Measurements from ENCODE around the gene RGL3. TPM values are rescaled to one million over a fixed set of nuclear protein-coding genes. Genes with fewer than 3 reads are reported as not detected.

Gene RGL3
- total RNA-seq, 1 experiment from 2014 or later, result not detected

DNA sequence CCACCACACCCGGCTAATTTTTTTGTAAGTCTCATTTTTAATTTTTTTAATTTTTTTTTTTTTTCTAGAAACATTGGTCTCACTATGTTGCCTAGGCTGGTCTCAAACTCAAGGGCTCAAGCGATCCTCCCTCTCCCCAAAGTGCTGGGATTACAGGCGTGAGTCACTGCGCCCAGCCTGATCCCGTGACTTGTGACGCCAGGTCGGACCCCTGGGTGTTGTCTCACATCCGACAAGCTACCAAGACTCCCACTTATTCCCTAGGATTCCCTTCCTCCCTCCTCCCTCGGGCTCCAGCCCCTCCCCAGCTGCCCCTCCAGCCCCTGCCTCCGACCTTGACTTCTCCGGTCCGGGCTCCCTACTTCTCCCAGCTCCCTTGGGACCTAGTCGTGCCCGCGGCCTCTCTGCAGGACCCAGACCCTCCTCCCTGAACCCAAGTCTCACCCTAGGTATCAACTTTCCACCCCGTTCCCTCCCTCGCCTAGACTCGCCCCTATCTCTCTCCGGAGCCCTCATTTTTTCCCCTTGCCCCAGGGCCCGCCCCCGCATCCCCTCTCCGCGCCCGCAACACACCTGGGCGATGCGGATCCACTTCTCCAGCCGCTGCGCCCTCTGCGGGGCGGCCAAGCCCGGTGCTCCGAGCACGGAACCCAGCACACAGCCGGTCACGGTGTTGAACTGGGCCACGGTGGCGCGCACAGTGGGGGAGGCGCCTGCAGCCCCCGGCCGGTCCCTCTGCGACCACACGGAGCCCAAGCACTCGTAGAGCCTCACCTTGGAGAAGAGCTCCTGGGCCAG, 13.1 kb downstream of the RGL3 start:
- Mint-ChIP-seq H3K36me3 (ENCODE audit: insufficient read depth, unreplicated experiment) (no peaks in the 10 kb centered on the region), H3K27me3 (ENCODE audit: insufficient read depth, unreplicated experiment) (no peaks in the 10 kb centered on the region), H3K4me3 (ENCODE audit: unreplicated experiment) (peak overlapping the region; percentile 41), H3K4me1 (ENCODE audit: insufficient read depth, unreplicated experiment) (no peaks in the 10 kb centered on the region), H3K9me3 (ENCODE audit: unreplicated experiment) (no peaks in the 10 kb centered on the region), H3K27ac (ENCODE audit: low read depth, unreplicated experiment) (no peak overlapping the region)
- BruUV-seq (replicated peaks), result no TSS peak
- DNase-seq (ENCODE audit: unreplicated experiment), result peak; percentile 49
- intact Hi-C loops (cut with micrococcal nuclease), result no loop called here
- TF ChIP-seq, protein P1, sequence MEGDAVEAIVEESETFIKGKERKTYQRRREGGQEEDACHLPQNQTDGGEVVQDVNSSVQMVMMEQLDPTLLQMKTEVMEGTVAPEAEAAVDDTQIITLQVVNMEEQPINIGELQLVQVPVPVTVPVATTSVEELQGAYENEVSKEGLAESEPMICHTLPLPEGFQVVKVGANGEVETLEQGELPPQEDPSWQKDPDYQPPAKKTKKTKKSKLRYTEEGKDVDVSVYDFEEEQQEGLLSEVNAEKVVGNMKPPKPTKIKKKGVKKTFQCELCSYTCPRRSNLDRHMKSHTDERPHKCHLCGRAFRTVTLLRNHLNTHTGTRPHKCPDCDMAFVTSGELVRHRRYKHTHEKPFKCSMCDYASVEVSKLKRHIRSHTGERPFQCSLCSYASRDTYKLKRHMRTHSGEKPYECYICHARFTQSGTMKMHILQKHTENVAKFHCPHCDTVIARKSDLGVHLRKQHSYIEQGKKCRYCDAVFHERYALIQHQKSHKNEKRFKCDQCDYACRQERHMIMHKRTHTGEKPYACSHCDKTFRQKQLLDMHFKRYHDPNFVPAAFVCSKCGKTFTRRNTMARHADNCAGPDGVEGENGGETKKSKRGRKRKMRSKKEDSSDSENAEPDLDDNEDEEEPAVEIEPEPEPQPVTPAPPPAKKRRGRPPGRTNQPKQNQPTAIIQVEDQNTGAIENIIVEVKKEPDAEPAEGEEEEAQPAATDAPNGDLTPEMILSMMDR (IDR thresholded peaks at IDR 0.05; ENCODE audit: unreplicated experiment), result peak; percentile 40
- CTCF ChIA-PET, result interaction anchor here (0.5 to 1.6 kb wide), 8 partner anchors 12 to 162 kb away, joined by 3 to 13 read pairs (median 4); partner anchors contain the start of gene TSPAN16
- POLR2A ChIA-PET, result interaction anchor here (0.6 to 0.9 kb wide), 3 partner anchors 24 to 578 kb away, joined by 3 read pairs; partner anchors contain the start of gene PRKCSH

DNA sequence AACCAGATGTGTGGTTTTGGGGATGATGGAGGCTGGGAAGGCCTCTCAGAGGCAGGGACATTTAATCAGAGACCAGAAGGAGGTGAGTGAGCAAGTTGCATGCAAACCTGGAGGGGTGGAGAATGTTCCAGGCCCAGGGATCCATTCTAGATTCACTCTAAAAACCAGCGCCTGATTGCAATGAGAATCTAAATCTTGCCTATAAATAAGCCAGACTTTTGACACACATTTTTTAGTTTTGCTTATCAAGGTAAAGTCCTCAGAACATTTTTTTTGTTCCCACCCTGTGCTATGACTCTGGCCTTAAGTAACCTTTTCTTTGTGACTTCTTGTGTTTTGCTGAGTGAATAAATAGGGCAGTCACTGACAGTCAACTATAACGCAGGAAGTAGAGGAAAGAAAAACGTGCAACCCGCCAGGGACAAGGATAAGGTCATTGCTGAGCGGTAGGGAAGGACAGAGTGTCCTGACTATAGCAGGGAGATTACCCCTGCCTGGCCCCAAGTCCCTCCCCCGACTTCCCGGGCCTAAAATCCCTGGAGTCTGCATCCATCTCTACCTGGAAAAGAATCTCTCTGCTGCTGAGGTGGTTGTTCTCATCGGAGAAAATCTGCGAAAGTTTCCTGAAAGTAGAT, 14.4 kb downstream of the RGL3 start:
- Mint-ChIP-seq H3K27ac (ENCODE audit: low read depth, unreplicated experiment) (no peak overlapping the region), H3K4me3 (ENCODE audit: unreplicated experiment) (no peak overlapping the region), H3K9me3 (ENCODE audit: unreplicated experiment) (no peaks in the 10 kb centered on the region), H3K4me1 (ENCODE audit: insufficient read depth, unreplicated experiment) (no peaks in the 10 kb centered on the region), H3K36me3 (ENCODE audit: insufficient read depth, unreplicated experiment) (no peaks in the 10 kb centered on the region), H3K27me3 (ENCODE audit: insufficient read depth, unreplicated experiment) (no peaks in the 10 kb centered on the region)
- ChIA-PET POLR2A (no interaction called here), CTCF (interaction anchor here (1.0 kb wide), 1 partner anchor 22 kb away, joined by 3 read pairs; no protein-coding TSS in a partner anchor)
- BruUV-seq (replicated peaks), result no TSS peak
- TF ChIP-seq, protein P1 (IDR thresholded peaks at IDR 0.05; ENCODE audit: unreplicated experiment), result no peak
- no peak for DNase-seq (ENCODE audit: unreplicated experiment)
- intact Hi-C loops (cut with micrococcal nuclease), result no loop called here

DNA sequence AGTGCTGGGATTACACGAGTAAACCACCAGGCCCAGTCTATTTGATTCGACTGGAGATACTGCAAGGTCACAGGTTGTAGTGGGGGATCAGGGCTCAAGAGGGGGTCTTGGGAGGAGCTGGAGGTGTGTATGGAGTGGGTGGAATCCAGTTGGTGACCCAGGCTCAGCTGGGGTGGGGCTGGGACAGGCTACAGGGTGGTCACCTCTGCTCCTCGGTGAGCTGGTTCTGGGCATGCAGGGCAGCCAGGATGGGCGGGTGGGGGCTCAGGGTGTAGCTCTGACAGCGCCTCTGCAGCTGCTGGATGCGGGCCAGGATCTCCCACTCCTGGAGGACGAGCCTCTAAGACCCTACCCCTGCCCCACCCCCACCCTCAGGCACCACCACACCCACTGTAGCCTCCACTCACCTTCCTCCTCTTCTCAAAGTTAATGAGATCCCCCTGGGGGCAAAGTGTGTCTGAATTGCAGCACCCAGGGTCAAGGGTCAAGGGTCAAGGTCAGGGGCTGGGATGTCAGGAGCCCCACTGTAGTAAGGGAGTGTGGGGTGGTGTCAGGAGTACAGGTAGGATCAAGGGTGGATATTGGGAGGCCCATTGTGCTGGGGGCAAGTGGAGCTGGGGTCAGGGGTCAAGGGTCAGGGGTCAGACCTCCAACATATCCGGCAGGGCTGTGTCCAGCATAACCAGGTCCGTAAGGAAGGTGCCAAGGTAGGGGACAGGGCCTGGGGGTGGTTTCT, 17.1 kb downstream of the RGL3 start:
- no peak overlapping the region for H3K27ac Mint-ChIP-seq (ENCODE audit: low read depth, unreplicated experiment)
- ChIA-PET CTCF (interaction anchor here (0.6 kb wide), 3 partner anchors 299 to 1301 kb away, joined by 3 to 4 read pairs (median 4); no protein-coding TSS in a partner anchor), POLR2A (no interaction called here)
- no peaks in the 10 kb centered on the region for H3K9me3 Mint-ChIP-seq (ENCODE audit: unreplicated experiment)
- H3K4me1 Mint-ChIP-seq (ENCODE audit: insufficient read depth, unreplicated experiment), result no peaks in the 10 kb centered on the region
- TF ChIP-seq, protein P1 (IDR thresholded peaks at IDR 0.05; ENCODE audit: unreplicated experiment), result no peak
- H3K4me3 Mint-ChIP-seq (ENCODE audit: unreplicated experiment), result no peak overlapping the region
- no TSS peak for BruUV-seq (replicated peaks)
- no peaks in the 10 kb centered on the region for H3K36me3 Mint-ChIP-seq (ENCODE audit: insufficient read depth, unreplicated experiment)
- no peak for DNase-seq (ENCODE audit: unreplicated experiment)
- H3K27me3 Mint-ChIP-seq (ENCODE audit: insufficient read depth, unreplicated experiment), result no peaks in the 10 kb centered on the region
- intact Hi-C loops (cut with micrococcal nuclease), result no loop called here

DNA sequence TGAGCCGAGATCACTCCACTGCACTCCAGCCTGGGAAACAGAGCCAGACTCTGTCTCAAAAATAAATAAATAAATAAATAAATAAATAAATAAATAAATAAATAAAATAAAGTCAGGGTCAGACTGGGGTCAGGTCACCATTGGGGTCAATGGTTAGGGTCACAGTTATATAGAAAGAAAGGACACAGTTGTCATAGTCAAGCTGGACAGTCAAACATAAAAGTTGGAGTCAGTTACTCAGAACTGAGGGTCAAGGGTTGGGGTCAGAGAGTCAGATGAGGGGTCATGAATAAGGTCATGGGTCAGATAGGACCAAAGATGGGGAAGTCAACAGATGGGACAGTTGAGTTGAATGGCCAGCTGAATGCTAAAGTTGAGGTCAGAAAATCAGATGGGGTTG, 18.3 kb downstream of the RGL3 start:
- no peaks in the 10 kb centered on the region for H3K9me3 Mint-ChIP-seq (ENCODE audit: unreplicated experiment)
- no peaks in the 10 kb centered on the region for H3K36me3 Mint-ChIP-seq (ENCODE audit: insufficient read depth, unreplicated experiment)
- H3K4me3 Mint-ChIP-seq (ENCODE audit: unreplicated experiment), result no peak overlapping the region
- H3K27me3 Mint-ChIP-seq (ENCODE audit: insufficient read depth, unreplicated experiment), result no peaks in the 10 kb centered on the region
- intact Hi-C loops (cut with micrococcal nuclease), result no loop called here
- CTCF ChIA-PET, result interaction anchor here (0.6 kb wide), 1 partner anchor 111 kb away, joined by 3 read pairs; no protein-coding TSS in a partner anchor
- TF ChIP-seq, protein P1 (IDR thresholded peaks at IDR 0.05; ENCODE audit: unreplicated experiment), result no peak
- no peaks in the 10 kb centered on the region for H3K4me1 Mint-ChIP-seq (ENCODE audit: insufficient read depth, unreplicated experiment)
- no TSS peak for BruUV-seq (replicated peaks)
- DNase-seq (ENCODE audit: unreplicated experiment), result no peak
- POLR2A ChIA-PET, result no interaction called here
- no peak overlapping the region for H3K27ac Mint-ChIP-seq (ENCODE audit: low read depth, unreplicated experiment)

Measured in MCF 10A (cell line).